NCI-H774 (cell line): ENCODE measurements around the gene MIA3.
A peak's percentile ranks its signal among the peaks of the same experiment; 100 is the strongest.
"Not testable (repeated sequence)": the region's sequence is repeated elsewhere in the genome, so short reads cannot be mapped to it uniquely, and the experiment has no call there.

Source experiments
- DNase-seq: peaks from one replicate; lab custom pipeline; 2025; lab: John Stamatoyannopoulos, UW

Gene MIA3

DNA sequence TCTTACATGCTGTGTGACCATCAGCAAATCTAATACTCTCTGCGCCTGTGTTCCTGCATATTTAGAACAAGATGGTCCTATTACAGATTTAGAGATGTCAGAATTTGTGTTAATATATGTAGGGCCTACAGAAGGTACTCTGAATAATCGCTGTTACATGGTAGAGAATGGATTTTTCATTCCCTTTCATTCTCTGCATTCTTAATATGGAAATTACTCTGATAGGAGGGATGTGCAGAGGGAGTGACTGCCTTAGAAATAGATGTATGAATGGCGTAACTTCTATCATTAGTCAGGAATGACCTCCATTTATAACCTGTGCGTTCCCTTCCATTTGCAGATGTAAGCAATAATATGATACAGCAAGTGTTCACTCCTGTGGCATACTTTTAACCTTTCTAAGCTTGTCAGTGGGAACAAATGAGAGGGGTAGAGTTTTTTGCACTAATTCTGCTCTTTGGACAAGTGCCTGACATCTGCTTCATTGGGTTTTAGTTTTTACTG, 45.6 kb downstream of the MIA3 start:
- DNase-seq, result no peak

DNA sequence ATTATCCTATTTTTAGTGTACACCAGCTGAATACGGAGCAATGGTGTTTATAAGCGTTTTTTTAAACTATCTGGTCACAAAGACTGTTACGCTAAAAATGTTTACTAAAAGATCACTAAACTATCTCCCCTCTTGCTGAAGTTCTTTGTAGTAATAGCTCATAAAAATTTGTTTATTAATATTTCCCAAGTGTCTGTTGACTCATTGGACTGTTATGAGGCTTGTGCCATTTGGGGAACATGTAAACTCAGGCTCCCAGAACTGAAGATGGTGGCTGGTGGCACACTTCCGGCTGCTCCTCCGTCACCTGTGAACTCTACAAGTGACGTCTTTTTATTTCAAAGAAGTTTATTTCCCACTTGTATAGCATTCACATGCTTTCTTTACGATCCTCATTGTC, 48.1 kb downstream of the MIA3 start:
- DNase-seq, result no peak

DNA sequence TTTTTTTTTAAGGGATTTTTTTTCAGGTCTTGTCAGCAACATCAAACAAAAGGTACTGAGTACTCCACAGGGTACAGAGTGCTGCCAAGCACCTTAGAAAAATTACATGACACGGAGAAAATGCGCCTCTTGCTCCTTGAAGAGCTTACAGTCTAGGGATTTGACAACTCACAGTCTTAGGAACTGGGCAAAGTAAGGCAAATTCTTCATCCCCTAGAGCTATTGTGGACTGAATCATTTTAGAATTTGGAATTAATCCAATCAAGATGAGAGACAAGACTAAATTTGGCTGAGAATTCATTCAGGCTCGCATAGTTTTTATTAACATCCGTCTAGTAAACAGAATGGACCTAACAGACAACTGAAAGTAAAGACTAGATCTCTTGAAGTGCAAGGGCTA, 50.3 kb downstream of the MIA3 start:
- DNase-seq, result not testable (repeated sequence)

DNA sequence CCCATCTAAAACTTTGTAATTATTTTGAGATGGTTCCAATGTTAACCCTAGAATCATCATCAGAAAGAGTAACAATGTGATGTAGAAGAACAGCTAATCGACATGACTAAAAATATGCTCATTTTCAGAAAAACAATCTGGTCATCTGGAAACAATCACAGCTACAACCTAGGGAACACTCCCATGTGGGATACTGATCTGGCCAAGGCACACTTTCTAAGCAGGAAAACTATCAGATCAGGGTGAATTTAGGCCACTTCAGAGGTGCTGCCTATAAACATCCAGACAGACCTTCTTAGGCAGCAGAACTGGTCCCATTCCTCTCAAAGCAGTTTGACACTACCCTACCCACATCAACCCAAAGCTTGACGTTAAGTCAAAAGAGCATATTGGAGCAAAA, 51.2 kb downstream of the MIA3 start:
- not testable (repeated sequence) for DNase-seq

- no peak for DNase-seq
Observed at GRCh38 chr1:222670110-222670509, 52.2 kb downstream of the MIA3 start.

DNA sequence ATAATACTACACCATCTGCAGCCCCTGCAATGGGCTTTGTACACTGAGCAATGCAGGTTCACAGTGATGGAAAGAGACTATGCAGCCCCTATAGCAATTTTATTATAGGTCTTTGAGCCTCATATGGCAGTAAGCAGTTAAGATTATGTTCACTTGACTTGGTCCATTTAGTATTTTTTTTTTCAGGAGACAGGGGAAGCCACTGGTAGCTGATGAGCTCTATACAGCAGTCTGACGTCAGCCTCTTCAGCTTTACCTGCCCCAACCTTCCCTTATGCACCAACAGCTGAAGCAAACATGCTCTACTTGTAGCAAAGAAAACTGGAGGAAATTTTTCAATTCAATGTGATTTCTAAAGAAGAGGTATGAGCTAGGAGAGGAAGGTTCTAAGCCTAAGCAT, 62.2 kb downstream of the MIA3 start:
- DNase-seq, result no peak

DNA sequence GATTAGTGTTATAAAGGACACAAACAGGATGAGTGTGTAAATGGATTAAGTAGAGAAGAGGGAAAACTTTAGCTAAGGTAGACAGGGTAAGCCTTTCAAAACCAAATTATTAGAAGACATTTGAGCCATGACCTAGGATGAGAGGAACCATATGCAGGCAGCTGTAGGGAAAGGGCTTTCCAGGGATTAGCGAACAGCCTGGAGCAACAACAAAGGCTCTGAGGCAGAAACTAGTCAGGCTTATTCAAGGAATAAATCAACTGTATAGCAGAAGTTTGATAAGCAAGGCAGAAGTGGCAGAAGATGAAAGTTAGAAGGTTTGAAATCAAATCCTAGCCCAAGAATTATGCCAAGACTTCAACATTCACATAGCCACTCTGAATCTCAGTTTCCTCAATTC, 73.1 kb downstream of the MIA3 start:
- DNase-seq, result no peak

GRCh38 chr1:222694927-222695326, 77.0 kb downstream of the MIA3 start:
- DNase-seq, result no peak

GRCh38 chr1:222696741-222697140, 78.8 kb downstream of the MIA3 start:
- DNase-seq, result no peak

GRCh38 chr1:222697203-222697602, 79.3 kb downstream of the MIA3 start:
- no peak for DNase-seq

DNA sequence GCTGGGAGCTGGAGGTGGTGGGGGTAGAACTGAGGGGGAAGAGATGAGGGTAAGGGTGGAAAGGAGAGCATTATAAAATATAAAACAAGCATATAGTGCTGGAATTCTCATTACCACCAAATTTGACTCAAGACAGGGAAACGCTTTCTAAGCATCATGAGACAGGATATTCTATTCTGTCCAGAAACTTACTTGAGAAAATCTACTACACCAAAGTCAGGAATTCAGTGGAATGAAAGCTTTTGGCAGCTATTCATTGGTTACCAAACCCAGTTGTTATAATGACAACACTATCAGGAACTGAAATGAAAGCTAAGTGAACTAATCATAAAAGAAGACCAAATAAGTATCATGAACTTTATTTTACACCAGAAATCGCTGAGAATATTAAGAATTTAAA, 79.9 kb downstream of the MIA3 start:
- DNase-seq, result no peak

- no peak for DNase-seq
Observed at GRCh38 chr1:222702210-222702609, 84.3 kb downstream of the MIA3 start.

DNA sequence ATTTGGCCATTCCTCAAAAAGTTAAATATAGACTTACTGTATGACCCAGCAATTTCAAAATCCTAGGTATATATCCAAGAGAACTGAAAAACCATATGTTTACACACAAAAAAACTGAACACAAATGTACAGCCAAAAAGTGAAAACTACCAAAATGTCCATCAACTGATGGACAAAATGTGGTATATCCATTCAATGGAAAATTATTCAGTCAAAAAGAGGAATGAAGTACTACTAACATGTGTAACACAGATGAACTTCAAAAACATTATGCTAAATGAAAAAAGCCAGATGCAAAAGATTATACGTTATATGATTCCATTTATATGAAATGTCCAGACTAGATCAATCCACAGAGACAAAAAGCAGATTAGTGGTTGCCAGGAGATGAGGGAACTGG, 86.4 kb downstream of the MIA3 start:
- no peak for DNase-seq

DNA sequence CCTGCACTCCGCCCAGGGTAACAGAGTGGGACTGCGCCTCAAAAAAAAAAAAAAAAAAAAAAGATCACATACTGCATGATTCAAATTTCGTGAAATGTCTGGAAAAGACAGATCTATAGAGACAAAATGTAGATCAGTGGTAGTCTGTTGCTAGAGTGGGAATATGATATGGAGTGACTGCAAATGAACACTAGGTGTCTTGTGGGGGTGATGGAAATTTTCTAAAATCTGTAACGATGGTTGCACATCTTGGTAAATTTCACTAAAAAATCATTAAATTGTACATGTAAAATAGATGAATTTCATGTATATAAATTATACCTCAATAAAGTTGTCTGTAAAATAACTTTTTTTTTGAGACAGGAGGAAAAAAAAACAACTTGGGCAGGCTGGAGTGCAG, 88.9 kb downstream of the MIA3 start:
- DNase-seq, result no peak

DNA sequence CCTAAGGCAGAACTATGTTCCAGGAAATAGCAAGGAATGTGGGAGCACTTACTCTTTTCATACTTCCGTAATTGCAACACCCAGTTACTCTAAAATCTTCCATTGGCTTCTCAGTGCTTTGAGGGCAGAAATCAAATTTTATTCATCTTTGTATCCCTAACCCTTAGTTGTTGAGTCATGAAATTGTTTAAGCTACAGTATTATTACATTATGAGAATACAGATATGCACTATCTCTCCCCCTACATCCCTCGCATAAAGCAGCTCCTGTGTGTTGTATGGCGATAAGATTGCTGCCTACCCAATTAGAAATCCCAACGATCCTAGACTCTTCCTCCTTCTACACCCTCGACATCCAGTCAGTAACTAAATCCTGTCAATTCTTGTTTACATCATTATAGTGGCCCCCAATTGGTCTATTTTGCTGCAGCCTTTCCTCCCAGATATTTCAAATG, 91.8 kb downstream of the MIA3 start:
- DNase-seq, result no peak

GRCh38 chr1:222711319-222712252, 93.7 kb downstream of the MIA3 start:
- peak; percentile 24 for DNase-seq

DNA sequence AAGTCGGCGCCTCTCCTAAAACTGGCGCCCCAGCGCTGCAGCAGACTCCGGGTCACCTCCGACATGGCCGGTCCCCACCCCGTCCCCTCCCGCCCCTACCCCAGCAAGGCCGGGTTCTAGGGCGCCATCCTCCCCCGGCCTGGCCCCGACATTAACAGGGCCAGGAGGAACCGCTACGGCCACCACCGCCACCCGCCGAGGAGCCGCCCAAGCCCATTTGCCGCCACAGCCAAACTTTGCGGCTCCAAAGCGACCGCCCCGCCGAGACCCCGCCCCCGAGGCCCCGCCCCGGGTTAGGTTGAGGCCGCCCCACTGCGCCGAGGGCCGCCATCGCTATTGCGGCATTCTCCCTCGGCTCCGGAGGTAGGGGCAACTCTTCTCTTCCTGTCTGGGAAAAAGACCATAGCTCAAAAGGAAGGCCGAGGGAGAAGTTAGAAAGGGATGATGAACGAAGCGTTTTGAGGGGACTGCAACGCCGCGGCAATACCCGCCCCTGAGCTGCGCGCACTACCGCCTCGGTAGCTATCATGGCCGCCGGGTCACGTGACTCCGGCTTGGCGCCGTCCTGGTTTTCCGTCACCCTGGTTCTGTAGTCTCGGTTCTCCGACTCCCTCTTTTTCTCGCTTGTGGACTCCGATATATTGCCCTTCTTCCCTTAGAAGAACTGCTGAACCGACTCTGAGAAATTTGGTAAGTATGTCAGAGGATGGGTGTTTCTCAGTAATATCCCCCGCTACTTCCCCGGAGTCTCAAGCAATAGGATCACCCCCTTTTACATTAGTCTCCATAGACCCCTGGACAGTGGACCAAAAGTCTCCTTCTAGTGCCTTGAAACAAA, 94.6 kb downstream of the MIA3 start, which contains the start of the genes AIDA and BROX:
Gene AIDA (minus strand): TSS at position 239 of the 838 bp plus-strand sequence. CDS start 174 bp downstream, at position 65.
Gene BROX (plus strand): TSS at position 312 of the 838 bp plus-strand sequence. CDS start 3,136 bp downstream, outside the sequence.
- peak; percentile 87 for DNase-seq

DNA sequence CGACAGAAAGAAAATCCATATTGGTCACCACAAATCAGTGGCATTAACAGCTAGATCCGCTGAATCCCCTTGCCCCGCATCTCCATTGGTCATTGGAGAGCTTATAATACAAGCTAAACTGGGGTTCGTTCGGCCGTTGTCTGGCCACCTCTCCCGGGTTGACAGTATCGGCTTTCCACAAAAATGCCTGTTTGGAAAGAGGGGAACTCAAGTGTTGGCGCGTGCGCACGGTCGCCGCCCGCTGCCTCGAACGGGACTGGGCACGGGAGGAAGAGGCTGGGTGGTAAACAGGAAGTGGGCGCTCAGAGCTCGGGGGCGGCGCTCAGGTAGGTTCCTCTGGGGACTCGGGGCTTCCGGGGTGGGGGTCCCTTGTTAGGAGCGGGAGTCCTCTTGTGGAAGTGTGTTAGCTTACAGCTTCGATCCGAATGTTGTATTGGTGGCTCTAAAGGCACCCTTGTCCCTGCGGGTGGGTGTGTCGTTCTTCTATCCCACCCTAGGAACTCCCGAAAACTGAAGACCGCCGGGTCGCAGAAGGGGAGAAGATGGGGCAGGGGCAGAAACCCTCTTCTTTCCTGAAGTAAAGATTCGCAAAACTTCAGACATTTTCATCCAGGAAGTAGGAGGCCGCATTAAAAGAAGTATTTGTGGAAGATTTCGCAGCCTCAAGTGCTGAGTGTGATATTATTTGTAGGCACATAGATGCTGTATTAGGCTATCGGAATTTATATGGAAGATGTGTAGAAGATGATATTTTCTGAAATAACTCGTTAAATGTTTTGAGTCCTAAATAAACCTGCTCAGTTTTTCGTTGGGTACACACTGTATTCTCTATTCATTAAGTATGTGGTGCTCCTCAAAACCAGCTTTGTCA, 95.4 kb downstream of the MIA3 start:
- peak; percentile 95 for DNase-seq

- no peak for DNase-seq
Observed at GRCh38 chr1:222716393-222716792, 98.5 kb downstream of the MIA3 start.
